HCT116 (cell line): ENCODE measurements around the gene DIP2B. TPM values are rescaled to one million over a fixed set of nuclear protein-coding genes. Genes with fewer than 3 reads are reported as not detected.

Source experiments
- ATAC-seq: fragments of 200-7000 bp; cut with Tn5 transposase; 2 replicates; pipeline ENCODE4 v1.9.1; 2020; ENCODE audit warnings: mild to moderate bottlenecking, moderate library complexity
- BruUV-seq: library from RNA; stranded (reverse); fragments of 400-500 nt; replicated peaks from 2 replicates; lab custom pipeline; 2021; lab: Mats Ljungman, UMichigan
- CTCF ChIA-PET: fragments of 300-600 bp; sonication (Branson Sonifier 250); formaldehyde crosslinking; loops from one replicate; lab custom pipeline; 2021; ENCODE audit warnings: antibody characterized with exemption; lab: Charles Lee
- POLR2A ChIA-PET: fragments of 300-600, 350-600 bp; sonication (Branson Sonifier 250); formaldehyde crosslinking; loops from one replicate; lab custom pipeline; 2021; ENCODE audit warnings: antibody characterized with exemption; lab: Charles Lee
- RAD21 ChIA-PET, 2 experiments: fragments of 300-600 bp; sonication (Branson Sonifier 250); formaldehyde crosslinking; loops; one replicate each; lab custom pipeline; 2023; ENCODE audit warnings: low total read pairs in 2 of 2; ENCODE audit not compliant: uncharacterized antibody in 2 of 2, unreplicated experiment in 2 of 2, low non-redundant PET in 1 of 2; lab: Charles Lee
- DNase-seq: peaks from one replicate; pipeline ENCODE4 v3.0.0-alpha.2; 2010; ENCODE audit warnings: low read depth, low spot score
- H2AFZ ChIP-seq: fragments of 200-600 bp; shearing (Covaris generic), sonication (generic); 2 replicates; pipeline ENCODE4 v1.6.1; 2017; ENCODE audit warnings: low read depth, mixed run types, mixed read lengths, antibody characterized with exemption, low read length; ENCODE audit not compliant: poor library complexity, severe bottlenecking
- H3K27ac ChIP-seq: 2 replicates; pipeline ENCODE4 v1.5.1; 2012; ENCODE audit warnings: low read depth, low read length
- H3K27me3 ChIP-seq: fragments of 200-600 bp; sonication (generic); 2 replicates; pipeline ENCODE4 v1.6.1; 2016; ENCODE audit warnings: mixed run types, low read length, mixed read lengths; ENCODE audit not compliant: insufficient read depth
- H3K36me3 ChIP-seq, 2 experiments: fragments of 200-500 bp in 1 of 2; fragments of 200-600 bp in 1 of 2; sonication (Bioruptor generic) in 1 of 2; sonication (generic) in 1 of 2; 2 replicates each; pipeline versions ENCODE4 v1.5.1 to v1.6.1; 2014 to 2016; ENCODE audit warnings: low read length in 2 of 2, inconsistent platforms in 1 of 2, mixed read lengths in 1 of 2, mixed run types in 1 of 2; ENCODE audit not compliant: insufficient read depth in 2 of 2, control insufficient read depth in 1 of 2
- H3K4me1 ChIP-seq, 2 experiments: fragments of 200-600 bp in 1 of 2; sonication (generic) in 1 of 2; 2 replicates each; pipeline versions ENCODE4 v1.5.1 to v1.6.1; 2012 to 2017; ENCODE audit warnings: low read length in 2 of 2, inconsistent platforms in 1 of 2, mild to moderate bottlenecking in 1 of 2, mixed read lengths in 1 of 2, mixed run types in 1 of 2, moderate library complexity in 1 of 2; ENCODE audit not compliant: insufficient read depth in 2 of 2, control insufficient read depth in 1 of 2
- H3K4me2 ChIP-seq: fragments of 200-600 bp; sonication (generic); 2 replicates; pipeline ENCODE4 v1.6.1; 2017; ENCODE audit warnings: mixed run types, low read length, mixed read lengths
- H3K4me3 ChIP-seq, 2 experiments: fragments of 200-600 bp in 1 of 2; sonication (generic) in 1 of 2; replicated peaks in 1 of 2; 2 replicates each; pipeline ENCODE4 v1.5.1; 2011 to 2016; ENCODE audit warnings: low read length in 2 of 2, control low read depth in 1 of 2, low read depth in 1 of 2, mild to moderate bottlenecking in 1 of 2, mixed read lengths in 1 of 2, mixed run types in 1 of 2
- H3K79me2 ChIP-seq: fragments of 200-600 bp; sonication (generic); 2 replicates; pipeline ENCODE4 v1.6.1; 2017; ENCODE audit warnings: mild to moderate bottlenecking, mixed run types, low read length, moderate library complexity, mixed read lengths; ENCODE audit not compliant: insufficient read depth
- H3K9ac ChIP-seq: fragments of 200-600 bp; sonication (generic); 2 replicates; pipeline ENCODE4 v1.6.1; 2016; ENCODE audit warnings: low read length, mixed read lengths
- H3K9me2 ChIP-seq: fragments of 200-600 bp; sonication (generic), shearing (Covaris generic); 2 replicates; pipeline ENCODE4 v1.6.1; 2017; ENCODE audit warnings: mixed run types, mild to moderate bottlenecking, moderate library complexity; ENCODE audit not compliant: insufficient read depth
- H3K9me3 ChIP-seq, 2 experiments: fragments of 200-500 bp in 1 of 2; fragments of 200-600 bp in 1 of 2; sonication (Bioruptor generic) in 1 of 2; sonication (generic) in 1 of 2; 2 replicates each; pipeline ENCODE4 v1.6.1; 2014 to 2017; ENCODE audit warnings: low read length in 2 of 2, mixed read lengths in 2 of 2, inconsistent platforms in 1 of 2, low read depth in 1 of 2, mild to moderate bottlenecking in 1 of 2, mixed run types in 1 of 2, moderate library complexity in 1 of 2; ENCODE audit not compliant: control insufficient read depth in 1 of 2, insufficient read depth in 1 of 2
- H4K20me1 ChIP-seq: fragments of 200-600 bp; sonication (generic), shearing (Covaris generic); 2 replicates; pipeline ENCODE4 v1.6.1; 2017; ENCODE audit warnings: mixed run types, mild to moderate bottlenecking, moderate library complexity; ENCODE audit not compliant: insufficient read depth
- CBX3 ChIP-seq: IDR thresholded peaks from 2 replicates; pipeline ENCODE4 v1.6.1; 2012; ENCODE audit warnings: low read depth
- CEBPB ChIP-seq: IDR thresholded peaks from 2 replicates; pipeline ENCODE4 v1.6.1; 2012; ENCODE audit warnings: low read depth
- EGR1 ChIP-seq: IDR thresholded peaks from 2 replicates; pipeline ENCODE4 v1.6.1; 2012; ENCODE audit warnings: low read depth
- ELF1 ChIP-seq: IDR thresholded peaks from 2 replicates; pipeline ENCODE4 v1.6.1; 2012; ENCODE audit warnings: low read depth, borderline replicate concordance
- FOSL1 ChIP-seq: IDR thresholded peaks from 2 replicates; pipeline ENCODE4 v1.6.1; 2012; ENCODE audit warnings: low read depth
- POLR2A ChIP-seq: IDR thresholded peaks from 2 replicates; pipeline ENCODE4 v1.7.0; 2011; ENCODE audit warnings: borderline replicate concordance; ENCODE audit not compliant: insufficient read depth, insufficient read length; ENCODE audit errors: extremely low read depth
- POLR2AphosphoS5 ChIP-seq: IDR thresholded peaks from 2 replicates; pipeline ENCODE4 v1.6.1; 2011; ENCODE audit warnings: mild to moderate bottlenecking, low read depth, low read length, moderate library complexity
- SIN3A ChIP-seq: IDR thresholded peaks from 2 replicates; pipeline ENCODE4 v1.6.1; 2012; ENCODE audit warnings: low read depth
- SP1 ChIP-seq: IDR thresholded peaks from 2 replicates; pipeline ENCODE4 v1.6.1; 2012; ENCODE audit warnings: low read depth
- SRF ChIP-seq: IDR thresholded peaks from 2 replicates; pipeline ENCODE4 v1.6.1; 2012; ENCODE audit warnings: low read depth
- TCF7L2 ChIP-seq: IDR thresholded peaks from 2 replicates; pipeline ENCODE4 v1.7.0; 2011; ENCODE audit warnings: borderline replicate concordance, inconsistent platforms; ENCODE audit not compliant: insufficient read depth, insufficient read length; ENCODE audit errors: extremely low read depth
- ZFX ChIP-seq: fragments of 450-650 bp; IDR thresholded peaks from 2 replicates; pipeline ENCODE4 v1.6.1; 2017
- ZNF274 ChIP-seq: fragments of 200-500 bp; sonication (Bioruptor generic); IDR thresholded peaks from 2 replicates; pipeline ENCODE4 v1.6.1; 2014; ENCODE audit warnings: mild to moderate bottlenecking, low read depth, low read length, inconsistent platforms
- intact Hi-C: fragments of 100-400 bp; cut with micrococcal nuclease; formaldehyde crosslinking; loops from 2 replicates; pipeline ENCODE4 v1.10.0; 2022
- total RNA-seq: library from RNA; stranded (reverse); gene quantifications from one replicate; pipeline ENCODE4 v1.2.1, GENCODE V29; 2021; ENCODE audit not compliant: unreplicated experiment
- TF ChIP-seq, protein P1 (sequence below): IDR thresholded peaks from 2 replicates; pipeline ENCODE4 v1.6.1; 2012; ENCODE audit warnings: low read depth
- TF ChIP-seq, protein P2 (sequence below): IDR thresholded peaks from 2 replicates; pipeline ENCODE4 v1.6.1; 2011; ENCODE audit warnings: mild to moderate bottlenecking, low read length, moderate library complexity; ENCODE audit not compliant: insufficient replicate concordance; ENCODE audit errors: extremely low read depth
- TF ChIP-seq, protein P3 (sequence below): IDR thresholded peaks from 2 replicates; pipeline ENCODE4 v1.6.1; 2012

Gene DIP2B
- total RNA-seq, 1 experiment from 2014 or later: 32.3 TPM

DNA sequence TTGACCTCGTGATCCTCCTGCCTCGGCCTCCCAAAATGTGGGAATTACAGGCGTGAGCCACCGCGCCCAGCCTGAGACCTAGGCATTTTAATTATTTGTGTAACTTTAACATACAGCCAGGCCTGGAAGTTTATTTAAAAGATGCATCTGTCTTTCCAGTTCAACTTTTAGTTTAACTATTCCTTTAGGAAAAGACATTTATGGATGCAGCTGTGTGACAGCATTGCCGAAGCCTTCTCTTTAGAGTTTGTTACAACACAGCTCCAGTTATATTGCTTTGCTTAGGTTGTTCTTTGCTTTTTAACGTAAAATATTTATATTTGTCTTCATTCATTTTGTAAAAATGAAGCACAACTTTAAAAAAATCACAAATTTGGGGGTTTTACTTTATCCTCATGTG, 67.0 kb downstream of the DIP2B start:
- POLR2A ChIA-PET: no interaction called here
- Histone ChIP-seq H3K4me2 (no peak overlapping the region), H3K27ac (no peak overlapping the region), H3K36me3 (no peaks in the 10 kb centered on the region), H3K79me2 (peaks cover 76% of the 10 kb centered on the region), H3K9me3 (no peaks in the 10 kb centered on the region), H3K4me3 (no peak overlapping the region), H3K9ac (no peak overlapping the region), H3K4me1 (peaks cover 0 to 10% of the 10 kb centered on the region in 2 experiments; a peak in 1 of 4 replicates), H3K27me3 (no peaks in the 10 kb centered on the region), H4K20me1 (no peaks in the 10 kb centered on the region), H3K9me2 (no peaks in the 10 kb centered on the region), H2AFZ (no peak overlapping the region)
- RAD21 ChIA-PET: no interaction called here
- intact Hi-C loops: no loop called here
- ATAC-seq (no peak), DNase-seq (no peak)
- CTCF ChIA-PET: no interaction called here
- no TSS peak for BruUV-seq
- no peak for TF ChIP-seq FOSL1
- TF ChIP-seq, protein P1, sequence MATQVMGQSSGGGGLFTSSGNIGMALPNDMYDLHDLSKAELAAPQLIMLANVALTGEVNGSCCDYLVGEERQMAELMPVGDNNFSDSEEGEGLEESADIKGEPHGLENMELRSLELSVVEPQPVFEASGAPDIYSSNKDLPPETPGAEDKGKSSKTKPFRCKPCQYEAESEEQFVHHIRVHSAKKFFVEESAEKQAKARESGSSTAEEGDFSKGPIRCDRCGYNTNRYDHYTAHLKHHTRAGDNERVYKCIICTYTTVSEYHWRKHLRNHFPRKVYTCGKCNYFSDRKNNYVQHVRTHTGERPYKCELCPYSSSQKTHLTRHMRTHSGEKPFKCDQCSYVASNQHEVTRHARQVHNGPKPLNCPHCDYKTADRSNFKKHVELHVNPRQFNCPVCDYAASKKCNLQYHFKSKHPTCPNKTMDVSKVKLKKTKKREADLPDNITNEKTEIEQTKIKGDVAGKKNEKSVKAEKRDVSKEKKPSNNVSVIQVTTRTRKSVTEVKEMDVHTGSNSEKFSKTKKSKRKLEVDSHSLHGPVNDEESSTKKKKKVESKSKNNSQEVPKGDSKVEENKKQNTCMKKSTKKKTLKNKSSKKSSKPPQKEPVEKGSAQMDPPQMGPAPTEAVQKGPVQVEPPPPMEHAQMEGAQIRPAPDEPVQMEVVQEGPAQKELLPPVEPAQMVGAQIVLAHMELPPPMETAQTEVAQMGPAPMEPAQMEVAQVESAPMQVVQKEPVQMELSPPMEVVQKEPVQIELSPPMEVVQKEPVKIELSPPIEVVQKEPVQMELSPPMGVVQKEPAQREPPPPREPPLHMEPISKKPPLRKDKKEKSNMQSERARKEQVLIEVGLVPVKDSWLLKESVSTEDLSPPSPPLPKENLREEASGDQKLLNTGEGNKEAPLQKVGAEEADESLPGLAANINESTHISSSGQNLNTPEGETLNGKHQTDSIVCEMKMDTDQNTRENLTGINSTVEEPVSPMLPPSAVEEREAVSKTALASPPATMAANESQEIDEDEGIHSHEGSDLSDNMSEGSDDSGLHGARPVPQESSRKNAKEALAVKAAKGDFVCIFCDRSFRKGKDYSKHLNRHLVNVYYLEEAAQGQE: no peak
- TF ChIP-seq, protein P2, sequence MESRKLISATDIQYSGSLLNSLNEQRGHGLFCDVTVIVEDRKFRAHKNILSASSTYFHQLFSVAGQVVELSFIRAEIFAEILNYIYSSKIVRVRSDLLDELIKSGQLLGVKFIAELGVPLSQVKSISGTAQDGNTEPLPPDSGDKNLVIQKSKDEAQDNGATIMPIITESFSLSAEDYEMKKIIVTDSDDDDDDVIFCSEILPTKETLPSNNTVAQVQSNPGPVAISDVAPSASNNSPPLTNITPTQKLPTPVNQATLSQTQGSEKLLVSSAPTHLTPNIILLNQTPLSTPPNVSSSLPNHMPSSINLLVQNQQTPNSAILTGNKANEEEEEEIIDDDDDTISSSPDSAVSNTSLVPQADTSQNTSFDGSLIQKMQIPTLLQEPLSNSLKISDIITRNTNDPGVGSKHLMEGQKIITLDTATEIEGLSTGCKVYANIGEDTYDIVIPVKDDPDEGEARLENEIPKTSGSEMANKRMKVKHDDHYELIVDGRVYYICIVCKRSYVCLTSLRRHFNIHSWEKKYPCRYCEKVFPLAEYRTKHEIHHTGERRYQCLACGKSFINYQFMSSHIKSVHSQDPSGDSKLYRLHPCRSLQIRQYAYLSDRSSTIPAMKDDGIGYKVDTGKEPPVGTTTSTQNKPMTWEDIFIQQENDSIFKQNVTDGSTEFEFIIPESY: no peak
- TF ChIP-seq SRF: no peak
- no peak for TF ChIP-seq POLR2AphosphoS5
- TF ChIP-seq TCF7L2: no peak
- no peak for TF ChIP-seq SIN3A
- no peak for TF ChIP-seq SP1
- TF ChIP-seq ELF1: no peak
- no peak for TF ChIP-seq EGR1
- TF ChIP-seq ZNF274: no peak
- TF ChIP-seq CBX3: no peak
- no peak for TF ChIP-seq CEBPB
- TF ChIP-seq, protein P3, sequence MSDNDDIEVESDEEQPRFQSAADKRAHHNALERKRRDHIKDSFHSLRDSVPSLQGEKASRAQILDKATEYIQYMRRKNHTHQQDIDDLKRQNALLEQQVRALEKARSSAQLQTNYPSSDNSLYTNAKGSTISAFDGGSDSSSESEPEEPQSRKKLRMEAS: no peak
- no peak for TF ChIP-seq POLR2A
- TF ChIP-seq ZFX: no peak
